ENCODE data around the gene WDR88.

- TF ChIP-seq, protein P1, sequence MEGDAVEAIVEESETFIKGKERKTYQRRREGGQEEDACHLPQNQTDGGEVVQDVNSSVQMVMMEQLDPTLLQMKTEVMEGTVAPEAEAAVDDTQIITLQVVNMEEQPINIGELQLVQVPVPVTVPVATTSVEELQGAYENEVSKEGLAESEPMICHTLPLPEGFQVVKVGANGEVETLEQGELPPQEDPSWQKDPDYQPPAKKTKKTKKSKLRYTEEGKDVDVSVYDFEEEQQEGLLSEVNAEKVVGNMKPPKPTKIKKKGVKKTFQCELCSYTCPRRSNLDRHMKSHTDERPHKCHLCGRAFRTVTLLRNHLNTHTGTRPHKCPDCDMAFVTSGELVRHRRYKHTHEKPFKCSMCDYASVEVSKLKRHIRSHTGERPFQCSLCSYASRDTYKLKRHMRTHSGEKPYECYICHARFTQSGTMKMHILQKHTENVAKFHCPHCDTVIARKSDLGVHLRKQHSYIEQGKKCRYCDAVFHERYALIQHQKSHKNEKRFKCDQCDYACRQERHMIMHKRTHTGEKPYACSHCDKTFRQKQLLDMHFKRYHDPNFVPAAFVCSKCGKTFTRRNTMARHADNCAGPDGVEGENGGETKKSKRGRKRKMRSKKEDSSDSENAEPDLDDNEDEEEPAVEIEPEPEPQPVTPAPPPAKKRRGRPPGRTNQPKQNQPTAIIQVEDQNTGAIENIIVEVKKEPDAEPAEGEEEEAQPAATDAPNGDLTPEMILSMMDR (IDR thresholded peaks at IDR 0.05): no peak
- TF ChIP-seq POLR2AphosphoS5 (IDR thresholded peaks at IDR 0.05): no peak
- TF ChIP-seq EP300 (IDR thresholded peaks at IDR 0.05): no peak
- no peak for TF ChIP-seq POLR2A (IDR thresholded peaks at IDR 0.05)
These were observed 21.6 kb upstream of the WDR88 start for GRCh38 chr19:33110137-33110910.
